Thyroid gland (tissue), 4 donors: ENCODE results near the gene CFAP69.

ENCODE experiments used
- POLR2A ChIP-seq, 2 donors: fragments of 450-650 bp; IDR thresholded peaks; one replicate each; pipeline ENCODE4 v1.6.1; 2017; ENCODE audit warnings: antibody characterized with exemption in 2 of 2, mild to moderate bottlenecking in 2 of 2, moderate library complexity in 1 of 2
- TF ChIP-seq, protein P1 (sequence below), 6 experiments: fragments of 200-600 bp in 3 of 6; fragments of 450-650 bp in 3 of 6; sonication (generic) in 3 of 6; IDR thresholded peaks; one replicate each; pipeline ENCODE4 v1.5.1; 2016 to 2019; ENCODE audit warnings: antibody characterized with exemption in 6 of 6, mild to moderate bottlenecking in 2 of 6, inconsistent platforms in 1 of 6, moderate library complexity in 1 of 6

- TF ChIP-seq, protein P1, sequence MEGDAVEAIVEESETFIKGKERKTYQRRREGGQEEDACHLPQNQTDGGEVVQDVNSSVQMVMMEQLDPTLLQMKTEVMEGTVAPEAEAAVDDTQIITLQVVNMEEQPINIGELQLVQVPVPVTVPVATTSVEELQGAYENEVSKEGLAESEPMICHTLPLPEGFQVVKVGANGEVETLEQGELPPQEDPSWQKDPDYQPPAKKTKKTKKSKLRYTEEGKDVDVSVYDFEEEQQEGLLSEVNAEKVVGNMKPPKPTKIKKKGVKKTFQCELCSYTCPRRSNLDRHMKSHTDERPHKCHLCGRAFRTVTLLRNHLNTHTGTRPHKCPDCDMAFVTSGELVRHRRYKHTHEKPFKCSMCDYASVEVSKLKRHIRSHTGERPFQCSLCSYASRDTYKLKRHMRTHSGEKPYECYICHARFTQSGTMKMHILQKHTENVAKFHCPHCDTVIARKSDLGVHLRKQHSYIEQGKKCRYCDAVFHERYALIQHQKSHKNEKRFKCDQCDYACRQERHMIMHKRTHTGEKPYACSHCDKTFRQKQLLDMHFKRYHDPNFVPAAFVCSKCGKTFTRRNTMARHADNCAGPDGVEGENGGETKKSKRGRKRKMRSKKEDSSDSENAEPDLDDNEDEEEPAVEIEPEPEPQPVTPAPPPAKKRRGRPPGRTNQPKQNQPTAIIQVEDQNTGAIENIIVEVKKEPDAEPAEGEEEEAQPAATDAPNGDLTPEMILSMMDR (IDR thresholded peaks at IDR 0.05) = no peak
- TF ChIP-seq POLR2A (IDR thresholded peaks at IDR 0.05) = no peak
Measured at GRCh38 chr7:90334193-90334843, 89.3 kb downstream of the CFAP69 start.
